GM18861 (cell line): ENCODE measurements around the gene CTRB2.
A peak's percentile ranks its signal among the peaks of the same experiment; 100 is the strongest.
"Not testable (repeated sequence)": the region's sequence is repeated elsewhere in the genome, so short reads cannot be mapped to it uniquely, and the experiment has no call there.

Source experiments
- ATAC-seq: cut with Tn5 transposase; IDR thresholded peaks from one replicate; pipeline ENCODE4 v1.9.1; 2021; ENCODE audit not compliant: unreplicated experiment

The CTRB2 gene

GRCh38 chr16:75227361-75228142 lies 20.6 kb upstream of the CTRB2 start:
- no peak for ATAC-seq

GRCh38 chr16:75226550-75227360 lies 19.8 kb upstream of the CTRB2 start:
- no peak for ATAC-seq

GRCh38 chr16:75225678-75226515 lies 18.9 kb upstream of the CTRB2 start:
- no peak for ATAC-seq

- no peak for ATAC-seq
These were observed 18.1 kb upstream of the CTRB2 start for GRCh38 chr16:75225092-75225491.

- ATAC-seq = no peak
These were observed 17.5 kb upstream of the CTRB2 start for GRCh38 chr16:75224306-75225082.

GRCh38 chr16:75223129-75223528 lies 16.2 kb upstream of the CTRB2 start:
- not testable (repeated sequence) for ATAC-seq

GRCh38 chr16:75222271-75222783 lies 15.4 kb upstream of the CTRB2 start:
- ATAC-seq = no peak

- ATAC-seq = peak; percentile 81
These were observed 12.9 kb upstream of the CTRB2 start for GRCh38 chr16:75219838-75220237.

- no peak for ATAC-seq
These were observed 12.1 kb upstream of the CTRB2 start for GRCh38 chr16:75219088-75219487.

- ATAC-seq = no peak
These were observed 11.5 kb upstream of the CTRB2 start, which contains the start of gene CTRB1 for GRCh38 chr16:75218256-75219076. TSS of gene CTRB1 (plus strand) at chr16:75218988. CDS start at chr16:75219008, 20 bp downstream.

- no peak for ATAC-seq
These were observed 10.5 kb upstream of the CTRB2 start for GRCh38 chr16:75217389-75217851.

- no peak for ATAC-seq
These were observed 9.6 kb upstream of the CTRB2 start for GRCh38 chr16:75216576-75216975.

GRCh38 chr16:75216127-75216526 lies 9.2 kb upstream of the CTRB2 start:
- ATAC-seq = no peak

GRCh38 chr16:75211286-75211685 lies 4.3 kb upstream of the CTRB2 start:
- ATAC-seq = not testable (repeated sequence)

GRCh38 chr16:75209944-75210343 lies 3.0 kb upstream of the CTRB2 start:
- no peak for ATAC-seq

GRCh38 chr16:75209514-75209913 lies 2.6 kb upstream of the CTRB2 start:
- not testable (repeated sequence) for ATAC-seq

- no peak for ATAC-seq
These were observed 2.0 kb upstream of the CTRB2 start for GRCh38 chr16:75208861-75209505.

GRCh38 chr16:75208242-75208825 lies 1.4 kb upstream of the CTRB2 start:
- ATAC-seq = no peak
